H9 (cell line): ENCODE results near the gene CEP89. TPM values are rescaled to one million over a fixed set of nuclear protein-coding genes. Genes with fewer than 3 reads are reported as not detected.

Experiments used
- DNase-seq: peaks from one replicate; pipeline ENCODE4 v3.0.0-alpha.2; 2017
- H2AFZ ChIP-seq: one replicate; pipeline ENCODE4 v1.6.1; 2013; ENCODE audit warnings: mild to moderate bottlenecking, low read length, control low read depth, moderate library complexity
- H2AK5ac ChIP-seq: 2 replicates; pipeline ENCODE4 v1.6.1; 2013; ENCODE audit warnings: low read length, control low read depth, mixed read lengths; ENCODE audit not compliant: insufficient read length
- H2BK120ac ChIP-seq: one replicate; pipeline ENCODE4 v1.6.1; 2013; ENCODE audit warnings: low read depth, mild to moderate bottlenecking, low read length, control low read depth, inconsistent platforms; ENCODE audit not compliant: poor library complexity, severe bottlenecking
- H2BK12ac ChIP-seq: 2 replicates; pipeline ENCODE4 v1.6.1; 2013; ENCODE audit warnings: low read length, control low read depth, mixed read lengths, low read depth; ENCODE audit not compliant: insufficient read length
- H2BK15ac ChIP-seq: 2 replicates; pipeline ENCODE4 v1.6.1; 2013; ENCODE audit warnings: low read depth, low read length, control low read depth
- H2BK20ac ChIP-seq: one replicate; pipeline ENCODE4 v1.6.1; 2013; ENCODE audit warnings: low read depth, mild to moderate bottlenecking, low read length, control low read depth, inconsistent platforms; ENCODE audit not compliant: poor library complexity, severe bottlenecking
- H2BK5ac ChIP-seq: 2 replicates; pipeline ENCODE4 v1.6.1; 2013; ENCODE audit warnings: low read length, control low read depth, mixed read lengths; ENCODE audit not compliant: insufficient read length
- H3K14ac ChIP-seq: 2 replicates; pipeline ENCODE4 v1.6.1; 2013; ENCODE audit warnings: low read length, control low read depth; ENCODE audit not compliant: insufficient read depth
- H3K18ac ChIP-seq: 2 replicates; pipeline ENCODE4 v1.6.1; 2013; ENCODE audit warnings: low read depth, mild to moderate bottlenecking, mixed read lengths, low read length, control low read depth; ENCODE audit not compliant: insufficient read length
- H3K23ac ChIP-seq: 2 replicates; pipeline ENCODE4 v1.6.1; 2013; ENCODE audit warnings: low read length, control low read depth, mixed read lengths, low read depth; ENCODE audit not compliant: insufficient read length
- H3K23me2 ChIP-seq: 2 replicates; pipeline ENCODE4 v1.6.1; 2013; ENCODE audit warnings: low read depth, mild to moderate bottlenecking, mixed read lengths, low read length, control low read depth; ENCODE audit not compliant: insufficient read length, poor library complexity, severe bottlenecking
- H3K27ac ChIP-seq: 2 replicates; pipeline ENCODE4 v1.5.1; 2013; ENCODE audit warnings: low read length, control low read depth, mixed read lengths, low read depth; ENCODE audit not compliant: insufficient read length
- H3K27me3 ChIP-seq: 2 replicates; pipeline ENCODE4 v1.6.1; 2013; ENCODE audit warnings: low read length, control low read depth, inconsistent platforms; ENCODE audit not compliant: insufficient read depth
- H3K4ac ChIP-seq: 2 replicates; pipeline ENCODE4 v1.6.1; 2013; ENCODE audit warnings: low read depth, mild to moderate bottlenecking, control low read depth, inconsistent platforms, low read length, moderate library complexity
- H3K4me1 ChIP-seq: 2 replicates; pipeline ENCODE4 v1.6.1; 2013; ENCODE audit warnings: low read length, control low read depth, inconsistent platforms; ENCODE audit not compliant: insufficient read depth
- H3K4me2 ChIP-seq: 2 replicates; pipeline ENCODE4 v1.6.1; 2013; ENCODE audit warnings: low read length, control low read depth, mixed read lengths; ENCODE audit not compliant: insufficient read length, insufficient read depth
- H3K56ac ChIP-seq: 2 replicates; pipeline ENCODE4 v1.6.1; 2013; ENCODE audit warnings: low read depth, mild to moderate bottlenecking, mixed read lengths, low read length, control low read depth; ENCODE audit not compliant: insufficient read length
- H3K79me1 ChIP-seq: 2 replicates; pipeline ENCODE4 v1.6.1; 2013; ENCODE audit warnings: low read depth, mild to moderate bottlenecking, moderate library complexity, low read length, control low read depth, inconsistent platforms; ENCODE audit not compliant: insufficient read depth, poor library complexity, severe bottlenecking
- H3K79me2 ChIP-seq: 2 replicates; pipeline ENCODE4 v1.6.1; 2013; ENCODE audit warnings: low read length, control low read depth, inconsistent platforms; ENCODE audit not compliant: insufficient read depth
- H3K9ac ChIP-seq: 2 replicates; pipeline ENCODE4 v1.6.1; 2013; ENCODE audit warnings: low read length, control low read depth, mixed read lengths; ENCODE audit not compliant: insufficient read length; ENCODE audit errors: extremely low read depth
- H3K9me3 ChIP-seq: one replicate; pipeline ENCODE4 v1.6.1; 2013; ENCODE audit warnings: low read depth, low read length, inconsistent platforms; ENCODE audit not compliant: control insufficient read depth
- H3T11ph ChIP-seq: one replicate; pipeline ENCODE4 v1.6.1; 2013; ENCODE audit warnings: mild to moderate bottlenecking, low read length, control low read depth, inconsistent platforms
- H4K20me1 ChIP-seq: one replicate; pipeline ENCODE4 v1.6.1; 2013; ENCODE audit not compliant: control insufficient read depth, insufficient read length, insufficient read depth
- H4K5ac ChIP-seq: 2 replicates; pipeline ENCODE4 v1.6.1; 2013; ENCODE audit warnings: low read depth, mild to moderate bottlenecking, mixed read lengths, low read length, control low read depth; ENCODE audit not compliant: insufficient read length
- H4K8ac ChIP-seq: replicated peaks from 2 replicates; pipeline ENCODE4 v1.6.1; 2013; ENCODE audit warnings: low read length, control low read depth, mixed read lengths, low read depth; ENCODE audit not compliant: insufficient read length
- H4K91ac ChIP-seq: 2 replicates; pipeline ENCODE4 v1.6.1; 2013; ENCODE audit warnings: low read depth, mild to moderate bottlenecking, moderate library complexity, mixed read lengths, low read length, control low read depth; ENCODE audit not compliant: insufficient read length
- H3K27ac Mint-ChIP-seq, 3 experiments: 2 replicates in 2 of 3; 3 replicates in 1 of 3; pipeline ENCODE4 v1.8.0; 2020 to 2021; ENCODE audit warnings: mixed read lengths in 3 of 3, mild to moderate bottlenecking in 1 of 3, moderate library complexity in 1 of 3
- H3K27me3 Mint-ChIP-seq: 2 replicates; pipeline ENCODE4 v1.8.0; 2021; ENCODE audit warnings: low read depth, mild to moderate bottlenecking, moderate library complexity, mixed read lengths
- H3K36me3 Mint-ChIP-seq, 3 experiments: 2 replicates in 2 of 3; 3 replicates in 1 of 3; pipeline ENCODE4 v1.8.0; 2020 to 2021; ENCODE audit warnings: low read depth in 3 of 3, mixed read lengths in 3 of 3; ENCODE audit not compliant: insufficient read depth in 1 of 3
- H3K4me1 Mint-ChIP-seq, 2 experiments: 2 replicates each; pipeline ENCODE4 v1.8.0; 2020; ENCODE audit warnings: mixed read lengths in 2 of 2
- H3K4me3 Mint-ChIP-seq, 2 experiments: 2 replicates in 1 of 2; 3 replicates in 1 of 2; pipeline ENCODE4 v1.8.0; 2020 to 2021; ENCODE audit warnings: mild to moderate bottlenecking in 2 of 2, mixed read lengths in 2 of 2, moderate library complexity in 1 of 2
- H3K9me3 Mint-ChIP-seq, 2 experiments: 2 replicates in 1 of 2; 3 replicates in 1 of 2; pipeline ENCODE4 v1.8.0; 2020; ENCODE audit warnings: mild to moderate bottlenecking in 2 of 2, mixed read lengths in 2 of 2, moderate library complexity in 1 of 2
- CTCF ChIP-seq: fragments of 200-600 bp; sonication (generic); conservative IDR thresholded peaks from 3 replicates; pipeline ENCODE4 v1.8.0; 2021; ENCODE audit warnings: antibody characterized with exemption, mild to moderate bottlenecking
- WGBS: extraction: QIAGEN DNeasy Blood & Tissue Kit; methylation state at CpG from one replicate; pipeline ENCODE4 v1.1.7; 2013; ENCODE audit warnings: missing lambda C conversion rate, low lambda C conversion rate, mixed read lengths; ENCODE audit not compliant: insufficient read length; ENCODE audit errors: extremely low coverage; 5-methylcytosine and 5-hydroxymethylcytosine counted together
- total RNA-seq: library from RNA; stranded (reverse); gene quantifications from 2 replicates; pipeline ENCODE4 v1.2.1, GENCODE V29; 2021

The CEP89 gene
- total RNA-seq, 1 experiment from 2014 or later, result 22.1 TPM

GRCh38 chr19:32828139-32828538 is 143.6 kb downstream of the CEP89 start:
- Mint-ChIP-seq H3K27me3 (peaks cover 9% of the 10 kb centered on the region), H3K36me3 (peaks cover 0 to 3% (median 0%) of the 10 kb centered on the region in 3 experiments; a peak in 1 of 7 replicates), H3K4me1 (peaks cover 33 to 39% of the 10 kb centered on the region in 2 experiments), H3K9me3 (no peaks in the 10 kb centered on the region), H3K27ac (peak overlapping the region in 2 of 3 experiments; percentile 63 to 64; a peak in 3 of 7 replicates), H3K4me3 (0 out of 5 replicates have a peak overlapping the region, but pooled peaks of 1 of the 2 experiments have one; percentile 18)
- no peak overlapping the region for H4K8ac ChIP-seq
- no peak overlapping the region for H3T11ph ChIP-seq
- no peak overlapping the region for H3K4me2 ChIP-seq
- WGBS, result no CpG with 5 or more reads among the region's 4 CpGs
- no peak overlapping the region for H4K91ac ChIP-seq
- no peaks in the 10 kb centered on the region for H3K9me3 ChIP-seq
- H2BK120ac ChIP-seq, result no peak overlapping the region
- H3K4ac ChIP-seq, result no peak overlapping the region
- H4K20me1 ChIP-seq, result no peaks in the 10 kb centered on the region
- H3K9ac ChIP-seq, result no peak overlapping the region
- H3K23me2 ChIP-seq, result no peaks in the 10 kb centered on the region
- H2BK5ac ChIP-seq, result no peak overlapping the region
- no peak overlapping the region for H3K27ac ChIP-seq
- no peak overlapping the region for H3K23ac ChIP-seq
- no peak overlapping the region for H2BK20ac ChIP-seq
- H3K18ac ChIP-seq, result no peak overlapping the region
- H3K14ac ChIP-seq, result no peak overlapping the region
- no peak overlapping the region for H2BK12ac ChIP-seq
- H2BK15ac ChIP-seq, result no peak overlapping the region
- no peak for DNase-seq
- H2AK5ac ChIP-seq, result no peak overlapping the region
- H3K27me3 ChIP-seq, result no peaks in the 10 kb centered on the region
- no peak overlapping the region for H4K5ac ChIP-seq
- TF ChIP-seq CTCF, result no peak
- no peaks in the 10 kb centered on the region for H3K79me2 ChIP-seq
- no peaks in the 10 kb centered on the region for H3K79me1 ChIP-seq
- no peaks in the 10 kb centered on the region; the same call in 1 of the 2 replicates for H3K4me1 ChIP-seq
- H3K56ac ChIP-seq, result no peak overlapping the region
- no peak overlapping the region for H2AFZ ChIP-seq

Other genes with a start within 250 kb of the CEP89 start
- not detected in 2 replicates for gene SLC7A9, start 102.2 kb downstream of the CEP89 start, total RNA-seq
- gene FAAP24, start 284 bp upstream of the CEP89 start, total RNA-seq, result 6.0 and 7.2 TPM in 2 replicates
- 29.1 and 29.2 TPM in 2 replicates for gene RHPN2, start 92.9 kb upstream of the CEP89 start, total RNA-seq
- gene GPATCH1, start 109.2 kb upstream of the CEP89 start, total RNA-seq, result 11.7 and 12.2 TPM in 2 replicates
- gene WDR88, start 160.2 kb upstream of the CEP89 start, total RNA-seq, result not detected in 2 replicates
- gene LRP3, start 222.4 kb upstream of the CEP89 start, total RNA-seq, result 29.2 and 34.4 TPM in 2 replicates